Stimulated activated CD4-positive, alpha-beta T cell treated with anti-CD3 and anti-CD28 coated beads, Interleukin-1b, Interleukin-23, amount 100 ng/mL, for 1 hour (primary cell): ENCODE results near the gene CHST11.

Experiments
- DNase-seq, 2 donors: peaks; one replicate each; pipeline ENCODE4 v3.0.0-alpha.2; 2020; ENCODE audit warnings: low read depth in 2 of 2

The CHST11 gene

DNA sequence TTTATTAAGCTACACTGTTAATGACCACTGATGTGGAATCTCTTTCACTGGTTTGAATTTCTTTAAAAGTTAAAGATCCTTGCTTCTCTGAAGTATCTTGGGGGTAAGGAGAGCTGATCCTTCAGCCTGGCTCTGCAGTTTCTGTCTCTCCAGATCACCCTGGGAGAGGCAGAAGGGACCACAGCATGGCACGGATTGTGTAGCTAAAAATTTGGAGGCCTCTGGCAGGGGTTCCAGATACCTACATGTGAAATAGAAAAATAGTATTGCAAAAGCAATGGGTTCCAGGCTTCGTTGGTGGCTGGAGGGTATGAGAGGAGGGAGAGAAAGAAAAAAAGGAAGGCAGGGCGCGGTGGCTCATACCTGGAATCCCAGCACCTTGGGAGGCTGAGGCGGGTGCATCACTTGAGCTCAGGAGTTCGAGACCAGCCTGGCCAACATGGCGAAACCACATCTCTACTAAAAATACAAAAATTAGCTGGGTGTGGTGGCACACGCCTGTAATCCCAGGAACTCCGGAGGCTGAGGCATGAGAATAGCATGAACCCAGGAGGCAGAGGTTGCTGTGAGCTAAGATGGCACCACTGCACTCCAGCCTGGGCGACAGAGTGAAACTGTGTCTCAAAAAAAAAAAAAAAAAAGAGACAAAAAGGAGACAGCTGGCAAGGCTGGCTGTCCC lies 3.4 kb downstream of the CHST11 start:
- no peak for DNase-seq

DNA sequence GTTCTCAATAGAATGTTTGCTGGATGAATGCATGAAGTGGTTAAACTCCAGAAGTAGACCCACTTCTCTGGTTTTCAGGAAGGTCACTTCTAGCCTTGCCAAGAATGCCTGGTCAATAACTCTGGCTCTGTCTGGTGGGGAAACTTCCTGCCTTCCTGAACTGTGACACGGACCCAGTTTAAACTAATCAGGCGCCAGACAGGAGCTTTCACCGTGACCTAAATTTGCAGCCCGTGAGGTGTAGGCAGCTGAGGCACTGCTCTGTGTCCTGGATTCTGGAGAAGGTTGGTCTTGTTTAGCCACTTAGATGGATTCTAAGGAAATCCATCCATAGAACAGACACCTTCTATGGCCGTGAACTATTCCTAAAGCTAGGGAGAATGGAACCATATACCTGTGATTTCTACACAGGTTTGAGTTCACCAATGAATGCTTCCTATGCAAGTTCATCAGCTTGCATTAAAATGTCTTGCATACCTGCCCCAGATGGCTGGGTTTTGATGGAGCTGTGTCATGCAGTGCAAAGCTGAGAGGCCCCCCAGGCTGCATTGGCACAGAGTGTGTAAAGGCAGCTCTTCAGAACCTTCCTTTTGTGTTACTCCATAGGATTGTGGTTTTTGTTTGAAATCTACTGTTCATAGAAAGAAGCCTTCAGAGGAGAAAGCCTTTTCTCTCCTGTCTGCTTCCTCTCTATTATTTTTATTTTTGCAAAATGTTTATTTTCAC lies 4.4 kb downstream of the CHST11 start:
- no peak for DNase-seq

DNA sequence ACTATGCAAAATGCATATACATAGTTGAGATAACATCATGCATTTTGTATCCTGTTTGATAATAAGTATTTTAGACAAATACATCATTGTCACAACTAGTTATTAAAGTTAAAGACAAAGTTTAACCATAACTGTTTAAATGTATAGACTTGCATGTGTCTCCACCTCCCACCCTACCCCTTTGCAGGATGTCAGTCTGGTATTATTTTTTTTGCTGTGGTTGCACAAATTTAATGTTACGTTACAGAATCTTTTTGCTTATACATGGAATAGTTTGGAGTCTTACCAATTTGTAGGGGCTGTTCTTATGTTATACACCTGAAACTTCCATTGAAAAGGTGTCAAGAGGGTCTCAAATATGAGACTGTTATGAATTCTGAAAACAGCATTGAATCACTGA lies 5.6 kb downstream of the CHST11 start:
- no peak for DNase-seq

DNA sequence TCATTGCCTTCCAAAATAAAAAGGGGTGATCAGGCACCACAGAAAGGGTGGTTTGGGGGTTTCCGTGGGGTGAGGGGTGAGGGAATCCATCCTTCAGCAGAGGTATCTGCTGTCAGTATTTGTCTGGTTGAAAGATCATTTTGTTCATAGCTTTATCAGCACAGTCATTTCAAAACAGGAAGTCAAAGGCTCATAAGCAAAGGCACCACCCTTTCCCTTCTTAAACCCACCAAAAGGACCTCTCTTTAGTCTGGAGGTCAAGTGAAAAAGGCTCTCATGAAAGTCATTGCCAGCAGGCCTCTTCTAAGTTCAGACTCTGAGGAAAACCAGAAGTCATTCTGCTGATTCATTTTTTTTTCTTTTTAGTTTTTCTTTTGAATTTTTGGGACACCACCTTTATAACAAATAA lies 6.2 kb downstream of the CHST11 start:
- no peak for DNase-seq

DNA sequence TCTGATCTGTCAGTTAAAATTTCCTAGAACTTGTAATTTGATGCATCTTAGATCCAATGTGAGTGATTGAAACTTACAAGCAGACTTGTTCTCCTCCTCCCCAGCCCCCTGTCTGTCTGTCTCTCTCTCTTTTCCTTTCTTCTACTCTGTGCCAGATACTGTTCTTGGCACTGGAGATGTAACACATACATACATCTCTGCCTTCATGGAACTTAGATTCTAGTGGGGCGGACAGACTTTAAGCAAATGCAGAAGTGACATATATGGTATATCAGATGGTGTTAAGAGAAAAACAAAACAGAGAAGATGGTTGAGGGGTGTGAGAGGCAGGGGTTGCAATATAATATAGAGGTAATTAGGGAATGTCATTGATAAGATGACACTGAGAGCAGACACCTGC lies 6.6 kb downstream of the CHST11 start:
- no peak for DNase-seq

DNA sequence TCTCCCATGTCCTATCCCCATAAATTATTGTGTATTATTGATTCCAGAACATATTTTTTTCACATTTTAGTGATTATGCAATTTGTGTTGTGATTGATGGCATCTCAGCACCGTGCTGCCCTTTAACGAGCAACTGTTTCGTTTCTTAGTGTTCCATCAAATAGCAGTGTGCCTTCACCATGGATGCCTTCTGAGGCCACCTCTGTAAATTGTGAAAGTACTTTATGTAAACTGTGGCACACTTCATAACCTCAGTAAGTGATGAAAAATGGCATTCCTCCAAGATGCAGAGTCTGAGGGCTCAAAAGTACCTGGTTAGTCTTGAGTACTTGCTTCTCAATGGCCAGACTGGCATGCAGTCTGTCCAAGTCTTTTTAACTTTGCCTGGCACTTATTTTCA lies 8.2 kb downstream of the CHST11 start:
- DNase-seq, result no peak

DNA sequence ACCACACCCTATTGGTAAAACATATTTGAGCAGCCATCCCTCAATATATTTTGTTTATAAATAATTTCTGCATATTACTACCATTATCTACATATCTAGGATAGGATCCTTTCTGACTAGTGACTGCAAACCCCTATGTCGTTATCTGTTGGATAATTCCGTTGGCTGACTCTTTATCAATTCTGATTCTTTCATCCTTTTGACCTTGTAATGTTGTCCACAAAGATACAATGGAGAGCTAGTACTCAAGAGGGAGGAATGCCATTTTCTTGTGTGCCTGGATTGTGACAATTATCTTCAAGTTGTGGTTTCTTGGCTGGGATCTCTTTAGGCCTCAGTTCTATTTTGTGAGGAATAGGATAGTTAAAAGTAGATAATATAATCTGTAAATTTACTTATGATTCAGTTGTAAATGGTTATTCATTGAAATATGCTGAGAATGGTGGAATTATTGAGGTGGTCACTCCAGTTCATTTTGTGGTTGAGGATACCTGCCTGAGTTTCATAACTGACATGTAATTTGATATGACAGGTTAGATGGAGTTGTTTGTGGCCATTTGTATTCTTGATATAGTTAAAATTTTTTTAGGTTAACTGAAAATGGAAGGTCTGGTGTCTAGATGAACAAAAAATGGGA lies 10.1 kb downstream of the CHST11 start:
- no peak for DNase-seq

DNA sequence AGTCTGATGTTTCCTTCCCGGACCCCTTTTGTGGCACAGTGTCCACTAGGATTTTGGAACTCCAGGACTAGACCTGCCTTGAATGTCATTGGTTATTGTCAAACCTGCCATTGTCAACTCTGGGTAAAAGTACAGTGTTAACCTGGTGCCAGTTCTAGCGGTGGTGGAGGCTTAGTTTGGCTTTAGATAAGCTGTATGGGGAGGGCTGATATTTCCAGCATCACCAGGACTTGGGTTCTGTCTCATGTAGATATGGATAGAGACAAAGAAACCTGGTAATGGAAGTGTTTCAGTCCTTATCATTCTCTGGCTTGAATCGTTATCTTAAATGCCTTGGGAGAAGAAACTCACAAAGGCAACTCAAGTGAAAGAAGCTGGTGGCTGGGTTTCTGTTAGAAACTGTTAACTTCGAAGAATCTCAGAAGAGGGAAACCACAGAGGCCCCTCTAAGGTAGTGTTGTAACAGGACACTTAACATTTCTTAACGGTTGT lies 10.6 kb downstream of the CHST11 start:
- no peak for DNase-seq

DNA sequence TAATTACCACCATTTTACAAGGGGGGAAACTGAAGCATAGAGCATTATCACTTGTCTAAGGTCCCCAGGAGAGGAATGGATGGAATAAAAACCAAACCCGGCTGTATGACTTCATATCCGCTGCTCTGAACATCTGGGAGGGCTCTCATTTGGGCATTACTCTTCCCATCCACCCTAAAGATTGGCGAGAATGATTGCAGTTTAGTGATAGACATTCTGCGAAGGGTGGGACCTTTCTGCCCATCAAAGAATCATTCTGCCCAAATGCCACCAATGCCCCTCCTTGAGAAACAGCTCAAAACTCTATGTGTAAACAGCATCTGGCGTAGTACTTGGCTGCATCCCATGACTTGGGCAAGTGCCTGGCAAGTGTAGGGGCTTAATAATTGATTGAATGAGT lies 11.6 kb downstream of the CHST11 start:
- no peak for DNase-seq

DNA sequence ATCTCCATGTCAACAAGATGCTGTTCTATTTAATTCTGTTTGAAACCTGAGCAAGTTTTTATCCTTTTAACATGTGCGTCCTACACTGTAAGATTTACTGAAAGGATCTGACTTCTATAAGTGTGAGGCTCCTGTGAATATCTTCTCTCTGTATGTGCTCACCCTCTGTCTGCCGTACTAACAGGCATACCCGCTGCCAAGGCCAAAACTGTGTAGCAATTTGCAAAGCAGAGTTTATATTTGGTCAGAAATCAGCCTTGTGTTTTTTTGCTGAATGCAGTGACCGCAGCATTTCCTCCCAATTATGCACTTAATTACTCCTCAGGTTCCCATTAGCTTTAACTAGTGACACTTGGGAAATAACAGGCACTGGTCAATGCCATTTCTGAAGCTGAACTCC lies 12.3 kb downstream of the CHST11 start:
- DNase-seq, result no peak

DNA sequence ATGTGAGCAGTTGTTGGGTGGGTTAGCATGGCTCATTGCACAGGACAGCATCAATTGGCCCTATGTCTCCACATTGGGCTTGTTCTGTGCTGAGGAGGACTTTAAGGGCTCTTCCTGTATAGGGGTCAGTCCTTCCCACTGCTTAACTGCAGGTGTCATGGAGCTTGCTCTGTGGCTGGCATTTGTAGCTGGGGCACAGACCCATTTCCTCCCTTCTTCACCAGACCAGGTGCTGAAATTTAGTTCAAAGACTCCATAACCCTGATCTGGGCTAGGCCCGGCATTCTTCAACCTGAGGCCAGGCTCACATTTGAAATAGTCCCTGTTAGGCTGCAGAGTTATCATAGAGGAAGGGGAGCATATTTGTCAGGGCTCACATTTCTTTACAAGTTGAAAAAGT lies 12.8 kb downstream of the CHST11 start:
- DNase-seq, result no peak

DNA sequence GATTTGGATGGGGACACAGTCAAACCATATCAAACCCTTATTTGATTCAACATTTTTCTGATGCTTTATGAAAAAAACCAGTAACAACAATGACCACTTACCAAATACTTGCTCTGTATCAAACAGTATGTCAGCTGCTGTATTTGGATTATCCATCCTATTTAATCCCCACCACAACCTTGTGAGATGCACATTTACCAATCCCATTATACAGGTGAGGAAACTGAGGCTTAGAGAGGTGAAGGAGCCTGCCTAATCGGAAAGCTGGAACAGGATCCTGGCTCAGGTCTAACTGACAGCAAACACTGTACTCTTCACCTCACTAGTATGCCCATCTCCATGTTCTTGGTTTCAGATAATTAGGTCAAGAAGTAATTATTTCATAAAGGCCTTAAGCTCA lies 13.8 kb downstream of the CHST11 start:
- DNase-seq, result no peak

DNA sequence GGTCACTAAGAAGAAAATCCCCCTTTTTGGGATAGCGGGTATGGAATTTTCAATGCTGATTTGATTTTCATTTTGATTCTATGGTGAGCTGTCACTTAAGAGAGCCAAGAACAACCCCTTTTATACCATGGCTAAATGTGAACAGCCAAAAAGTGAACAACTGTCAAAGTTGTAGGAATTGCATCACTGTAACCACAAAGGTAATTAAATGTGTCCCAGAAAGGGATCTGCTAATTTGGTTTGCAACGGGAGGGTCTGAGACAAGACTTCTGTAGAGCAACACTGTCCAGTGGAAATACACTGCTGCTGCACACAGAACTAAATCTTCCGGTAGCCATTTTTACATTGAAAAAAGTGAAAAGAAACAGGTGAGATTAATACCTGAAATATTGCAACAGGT lies 14.6 kb downstream of the CHST11 start:
- DNase-seq, result no peak

DNA sequence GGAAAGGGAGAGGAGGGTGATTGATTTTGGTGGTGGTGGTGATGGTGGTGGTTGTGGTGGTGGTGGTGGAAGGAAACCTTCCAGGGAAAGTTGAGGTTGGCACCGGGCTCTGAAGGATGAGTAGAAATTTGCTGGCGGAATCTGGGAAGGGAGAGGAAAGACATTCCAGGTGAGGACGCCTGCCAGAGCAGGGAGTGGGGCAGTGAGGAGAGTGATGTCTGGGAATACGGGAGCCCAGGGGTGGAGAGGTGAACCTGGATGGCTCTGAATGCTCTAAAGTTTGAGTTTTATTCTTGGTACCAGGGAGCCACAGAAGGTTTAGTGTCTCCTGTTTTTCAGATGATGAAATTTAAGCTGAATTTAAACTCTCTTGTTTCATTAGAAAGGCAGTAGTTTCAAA lies 16.0 kb downstream of the CHST11 start:
- DNase-seq, result no peak

DNA sequence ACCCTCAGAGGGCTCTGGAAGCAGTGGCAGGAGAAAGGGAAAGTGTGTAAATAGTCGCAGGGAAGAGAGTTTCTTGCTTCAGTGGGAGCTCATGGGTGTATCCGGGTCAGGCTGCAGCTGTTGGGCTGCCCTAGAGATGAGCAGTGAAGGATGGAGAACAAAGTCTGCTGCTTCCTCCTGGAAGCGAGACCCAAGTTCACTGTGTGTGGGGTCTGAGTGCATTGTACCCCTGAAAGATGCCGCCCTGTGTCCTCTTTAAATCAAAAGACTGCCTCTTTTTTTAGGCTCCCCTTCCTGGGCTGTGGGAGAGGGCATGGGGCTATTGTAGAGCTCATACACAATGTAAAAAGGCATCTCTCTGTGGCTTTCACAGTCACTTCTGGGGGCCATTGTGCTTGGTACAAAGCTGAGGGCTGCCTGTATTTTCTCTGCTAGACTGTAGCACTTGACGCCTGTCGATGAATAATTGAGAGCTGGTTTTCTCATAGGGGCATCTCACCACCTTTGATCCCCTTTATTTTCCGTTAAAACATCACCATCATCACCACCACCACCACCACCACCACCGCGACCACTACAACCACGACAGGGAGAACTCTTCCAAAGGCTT lies 16.7 kb downstream of the CHST11 start:
- DNase-seq, result no peak

DNA sequence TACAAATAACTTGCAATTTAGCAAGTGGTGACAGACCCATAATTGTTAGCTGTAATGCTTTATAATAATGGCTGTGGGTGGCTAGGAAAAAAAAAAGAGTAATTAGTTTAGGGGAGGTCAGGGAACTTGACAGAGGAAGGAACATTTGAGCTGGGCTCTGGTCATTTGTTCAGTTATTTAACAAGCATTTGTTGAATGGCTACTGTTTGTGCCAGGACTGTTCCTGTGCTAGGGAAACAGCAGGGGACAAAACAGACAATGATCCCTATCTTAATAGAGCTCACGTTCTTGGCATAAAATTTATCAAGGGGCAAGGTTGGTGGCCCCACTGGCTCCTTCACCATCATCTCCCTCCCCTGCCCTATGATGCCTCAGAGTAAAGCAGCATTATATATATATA lies 18.5 kb downstream of the CHST11 start:
- no peak for DNase-seq

DNA sequence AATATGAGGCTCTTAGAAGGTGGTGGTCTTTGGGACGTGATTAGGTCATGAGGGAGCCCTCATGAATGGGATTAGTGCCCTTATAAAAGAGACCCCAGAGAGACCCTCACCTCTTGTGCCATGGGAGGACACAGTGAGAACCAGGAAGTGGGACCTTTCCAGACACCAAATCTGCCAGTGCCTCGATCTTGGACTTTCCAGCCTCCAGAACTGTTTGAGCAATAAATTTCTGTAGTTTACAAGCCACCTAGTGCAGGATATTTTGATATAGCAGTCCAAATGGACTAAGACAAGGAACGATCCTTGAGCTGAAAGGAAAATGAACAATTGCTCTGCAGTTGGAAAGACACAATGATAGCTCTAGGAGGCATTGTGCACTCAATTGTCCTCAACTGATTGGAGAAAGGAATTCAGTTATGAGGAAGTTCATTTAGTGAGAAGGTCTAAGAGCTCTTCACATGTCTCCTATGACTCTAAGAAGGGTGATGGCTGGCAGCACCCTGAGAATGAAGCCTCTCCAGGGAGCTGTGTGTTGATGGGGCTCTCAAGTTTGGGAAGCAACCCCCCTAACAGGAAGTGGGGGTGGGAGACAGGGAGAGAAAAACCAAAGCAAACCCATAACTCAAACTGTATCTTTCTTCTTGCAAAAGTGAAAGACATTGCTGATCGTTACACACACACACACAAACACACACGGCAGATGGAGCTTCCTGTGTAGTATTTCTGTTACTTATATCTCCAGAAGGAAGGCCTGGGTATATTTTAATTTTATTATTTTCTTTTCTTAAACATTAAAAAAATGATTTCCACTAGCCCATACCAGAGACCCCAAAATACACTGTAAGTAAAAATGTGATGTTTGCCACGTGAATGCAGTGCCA lies 21.0 kb downstream of the CHST11 start:
- no peak for DNase-seq

DNA sequence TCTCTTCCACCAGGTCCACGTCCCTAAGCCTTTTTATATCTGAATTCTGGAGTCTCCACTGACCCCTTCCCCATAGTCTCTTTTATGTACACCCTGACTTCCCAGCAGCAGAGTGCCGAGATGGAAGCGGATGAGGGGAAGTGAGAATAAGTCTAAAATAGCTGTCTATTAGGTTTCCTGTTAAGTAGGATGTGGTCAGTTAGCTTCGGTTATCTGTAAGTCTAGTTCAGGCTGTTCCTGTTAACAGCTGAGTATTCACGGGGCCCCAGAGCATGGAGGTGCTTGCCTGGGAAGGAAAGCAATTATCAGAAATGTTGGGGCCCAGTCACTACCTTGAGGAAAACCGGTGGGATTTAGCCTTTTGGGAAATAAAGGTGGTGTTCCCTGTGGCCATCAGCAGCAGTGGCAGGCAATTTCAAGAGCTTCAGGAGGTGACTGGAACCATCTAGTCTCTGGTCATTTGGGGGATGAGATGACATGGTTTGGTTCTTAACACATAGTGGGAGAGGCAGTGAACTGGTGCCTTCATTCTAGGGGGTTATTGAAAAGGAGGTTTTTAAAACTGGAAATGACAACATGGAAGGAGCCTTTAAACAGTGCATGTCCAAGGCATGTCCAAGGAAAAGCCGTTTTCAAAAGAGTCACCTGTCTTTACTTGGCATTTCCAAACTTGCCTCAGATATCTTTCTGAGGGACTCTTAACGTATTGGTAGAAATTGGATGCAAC lies 21.8 kb downstream of the CHST11 start:
- DNase-seq, result no peak

DNA sequence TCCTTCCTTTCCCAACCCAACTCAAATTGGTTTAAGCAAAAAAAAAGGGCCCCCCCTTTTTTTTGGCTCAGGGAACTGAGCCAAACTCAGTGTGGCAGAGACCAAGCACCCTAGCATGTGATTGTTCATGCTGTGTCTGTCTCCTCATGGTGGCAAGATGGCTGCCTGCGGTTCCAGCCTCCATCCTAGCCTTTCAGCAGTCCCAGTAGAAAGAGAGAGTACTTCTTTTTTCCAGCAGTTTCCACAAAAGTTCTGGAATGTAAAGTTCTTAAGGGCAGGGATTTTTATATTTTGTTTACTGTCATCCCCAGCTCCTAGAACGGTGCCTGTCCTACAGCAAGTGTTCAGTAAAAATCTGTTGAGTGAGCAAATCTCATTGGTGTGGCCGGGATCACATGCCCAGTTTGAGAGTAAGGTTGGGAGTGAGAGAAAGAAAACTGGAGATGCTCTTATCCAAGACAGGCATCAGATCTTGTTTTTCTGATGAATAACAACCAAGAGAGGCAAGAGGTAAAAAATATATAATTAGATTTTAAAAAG lies 22.4 kb downstream of the CHST11 start:
- no peak for DNase-seq

DNA sequence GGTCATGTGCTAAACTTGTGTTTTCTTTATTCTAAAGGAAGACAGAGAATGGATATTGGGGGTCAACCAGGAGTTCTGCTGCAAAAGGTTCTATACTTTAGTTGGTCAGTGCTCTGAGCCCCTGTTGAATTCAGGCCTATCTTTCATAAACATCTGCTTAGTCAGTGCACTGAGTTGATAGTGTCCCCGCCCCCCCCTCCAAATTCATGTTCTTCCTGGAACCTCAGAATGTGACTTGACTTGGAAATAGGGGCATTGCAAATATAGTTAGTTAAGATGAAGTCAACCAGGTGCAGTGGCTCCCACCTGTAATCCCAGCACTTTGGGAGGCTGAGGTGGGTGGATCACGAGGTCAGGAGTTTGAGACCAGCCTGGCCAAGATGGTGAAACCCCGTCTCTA lies 23.3 kb downstream of the CHST11 start:
- DNase-seq, result no peak
